ENCODE measurements around the gene PCYT2.

Gene PCYT2

GRCh38 chr17:81871387-81872230 lies 39.6 kb downstream of the PCYT2 start:
- peak overlapping the region; percentile 73 to 84 for H3K4me3 ChIP-seq (replicated peaks in 1 of 2; ENCODE audit: low read depth in 2 of 2, low read length in 2 of 2)
- peak; percentile 87 to 94 for DNase-seq (ENCODE audit: low read depth in 2 of 2)
- TF ChIP-seq, protein P1, sequence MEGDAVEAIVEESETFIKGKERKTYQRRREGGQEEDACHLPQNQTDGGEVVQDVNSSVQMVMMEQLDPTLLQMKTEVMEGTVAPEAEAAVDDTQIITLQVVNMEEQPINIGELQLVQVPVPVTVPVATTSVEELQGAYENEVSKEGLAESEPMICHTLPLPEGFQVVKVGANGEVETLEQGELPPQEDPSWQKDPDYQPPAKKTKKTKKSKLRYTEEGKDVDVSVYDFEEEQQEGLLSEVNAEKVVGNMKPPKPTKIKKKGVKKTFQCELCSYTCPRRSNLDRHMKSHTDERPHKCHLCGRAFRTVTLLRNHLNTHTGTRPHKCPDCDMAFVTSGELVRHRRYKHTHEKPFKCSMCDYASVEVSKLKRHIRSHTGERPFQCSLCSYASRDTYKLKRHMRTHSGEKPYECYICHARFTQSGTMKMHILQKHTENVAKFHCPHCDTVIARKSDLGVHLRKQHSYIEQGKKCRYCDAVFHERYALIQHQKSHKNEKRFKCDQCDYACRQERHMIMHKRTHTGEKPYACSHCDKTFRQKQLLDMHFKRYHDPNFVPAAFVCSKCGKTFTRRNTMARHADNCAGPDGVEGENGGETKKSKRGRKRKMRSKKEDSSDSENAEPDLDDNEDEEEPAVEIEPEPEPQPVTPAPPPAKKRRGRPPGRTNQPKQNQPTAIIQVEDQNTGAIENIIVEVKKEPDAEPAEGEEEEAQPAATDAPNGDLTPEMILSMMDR (IDR thresholded peaks at IDR 0.05; ENCODE audit: low read depth, low read length): no peak

GRCh38 chr17:81870981-81871386 lies 40.2 kb downstream of the PCYT2 start, which contains the start of gene ARHGDIA:
Gene ARHGDIA, minus strand, starts transcription at chr17:81871337. Its CDS starts 1,407 bp downstream, at chr17:81869930.
- no peak for DNase-seq (ENCODE audit: low read depth in 2 of 2)
- TF ChIP-seq, protein P1 (IDR thresholded peaks at IDR 0.05; ENCODE audit: low read depth, low read length): no peak

GRCh38 chr17:81870131-81870980 lies 40.8 kb downstream of the PCYT2 start:
- peak; percentile 56 to 65 for DNase-seq (ENCODE audit: low read depth in 2 of 2)
- peak overlapping the region; percentile 78 to 84 for H3K4me3 ChIP-seq (replicated peaks in 1 of 2; ENCODE audit: low read depth in 2 of 2, low read length in 2 of 2)
- TF ChIP-seq, protein P1 (IDR thresholded peaks at IDR 0.05; ENCODE audit: low read depth, low read length): no peak

More at GRCh38 chr17:81870981-81871386, 40.2 kb downstream of the PCYT2 start, which contains the start of gene ARHGDIA:
- peak within 1 kb of the TSS; percentile 78 to 84 for H3K4me3 ChIP-seq (replicated peaks in 1 of 2; ENCODE audit: low read depth in 2 of 2, low read length in 2 of 2)

DNA sequence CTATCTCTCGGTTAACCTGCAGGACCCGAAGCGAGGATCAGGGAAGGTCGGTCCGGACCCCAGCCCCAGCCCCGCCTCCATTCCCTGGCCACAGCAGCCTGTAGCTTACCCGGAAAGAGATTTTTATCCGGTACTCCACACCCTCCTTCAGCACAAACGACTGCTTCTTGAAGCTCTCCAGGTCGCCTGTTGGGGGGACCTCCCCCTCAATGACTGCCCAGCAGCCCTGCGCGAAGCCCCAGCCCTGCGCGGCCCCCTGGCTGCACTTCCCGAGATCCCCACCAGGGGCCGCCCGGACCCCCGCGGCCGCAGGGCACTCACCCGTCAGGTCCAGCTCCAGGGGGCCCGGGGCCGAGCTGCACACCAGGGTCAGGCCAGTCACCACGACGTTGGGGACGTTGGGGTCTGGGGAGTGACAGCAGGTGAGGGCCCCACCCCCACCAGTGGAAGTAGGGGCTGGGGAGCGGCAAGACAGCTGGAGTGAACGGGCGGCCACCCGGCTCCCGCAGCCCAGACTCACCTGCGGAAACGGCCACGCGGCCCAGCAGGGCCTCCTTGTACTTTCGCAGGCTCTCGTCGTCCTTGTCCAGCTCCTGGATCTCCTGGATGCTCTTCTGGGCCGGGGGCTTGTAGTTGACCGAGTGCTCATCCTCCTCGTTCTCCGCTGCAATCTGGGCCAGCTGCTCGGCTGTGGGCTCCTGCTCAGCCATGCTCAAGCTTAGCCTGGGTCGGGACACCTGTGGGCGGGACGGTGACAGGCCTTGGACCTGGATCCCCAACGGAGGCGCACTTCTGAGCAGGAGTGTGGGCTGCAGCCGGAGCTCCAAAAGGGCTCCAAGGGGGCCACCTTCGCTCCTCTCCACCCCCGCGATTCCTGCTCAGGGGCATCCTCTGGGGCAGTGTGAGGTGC lies 41.7 kb downstream of the PCYT2 start:
- DNase-seq (ENCODE audit: low read depth in 2 of 2): peak; percentile 47 to 55
- peak overlapping the region; percentile 78 to 84 for H3K4me3 ChIP-seq (replicated peaks in 1 of 2; ENCODE audit: low read depth in 2 of 2, low read length in 2 of 2)

DNA sequence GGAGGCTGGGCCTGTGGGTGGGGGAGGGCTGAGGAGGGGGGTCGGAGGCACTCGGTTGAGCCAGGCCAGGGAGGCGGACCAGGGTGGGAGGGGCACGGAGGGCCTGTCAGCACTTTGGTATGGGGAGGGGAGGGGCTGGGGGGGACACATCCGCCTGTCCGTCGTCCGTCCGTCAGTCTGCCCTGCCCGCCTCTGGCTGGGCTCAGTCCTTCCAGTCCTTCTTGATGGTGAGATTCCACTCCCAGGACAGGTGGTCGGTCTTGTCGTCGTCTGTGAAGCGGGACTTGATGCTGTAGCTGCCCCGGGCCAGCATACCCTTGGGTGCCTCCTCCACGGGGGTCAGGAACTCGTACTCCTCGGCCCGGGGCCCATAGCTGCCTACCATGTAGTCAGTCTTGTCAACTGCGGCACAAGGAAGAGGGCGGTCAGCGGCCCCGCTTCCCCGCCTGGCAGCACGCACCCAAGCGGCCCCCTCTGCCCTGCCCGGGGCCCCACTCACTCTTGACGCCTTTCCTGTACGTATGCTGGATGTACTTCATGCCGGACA lies 42.5 kb downstream of the PCYT2 start:
- H3K4me3 ChIP-seq (replicated peaks in 1 of 2; ENCODE audit: low read depth in 2 of 2, low read length in 2 of 2): peak overlapping the region; percentile 5 to 84
- DNase-seq (ENCODE audit: low read depth in 2 of 2): peak; percentile 87 to 91
- TF ChIP-seq, protein P1 (IDR thresholded peaks at IDR 0.05; ENCODE audit: low read depth, low read length): no peak

More for the DNA sequence above, 41.7 kb downstream of the PCYT2 start:
- TF ChIP-seq, protein P1 (IDR thresholded peaks at IDR 0.05; ENCODE audit: low read depth, low read length): peak; percentile 68
